ENCODE data around the gene DUSP2. TPM values are rescaled to one million over a fixed set of nuclear protein-coding genes. Genes with fewer than 3 reads are reported as not detected.

The DUSP2 gene
- total RNA-seq, 1 donor from 2014 or later: 1.9 TPM

DNA sequence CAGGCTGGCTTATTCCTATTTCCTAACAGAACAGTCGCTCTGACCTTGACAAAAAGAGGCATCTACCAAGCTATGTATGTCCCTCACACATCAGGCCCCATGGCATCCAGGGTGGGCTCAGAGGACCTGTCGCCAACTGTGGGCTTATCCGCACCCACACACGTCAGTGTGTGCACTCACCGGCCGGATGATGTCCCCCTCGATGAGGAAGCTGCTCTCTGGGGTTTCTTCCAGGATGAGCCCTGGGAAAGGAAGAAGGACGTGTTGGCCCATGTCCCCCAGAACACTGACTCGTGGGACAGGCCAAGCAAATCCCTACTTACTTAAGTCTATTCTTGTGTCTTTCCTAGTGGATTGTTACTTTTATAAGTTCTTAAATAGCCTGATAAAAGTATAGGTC, 10.1 kb downstream of the DUSP2 start:
- DNase-seq (ENCODE audit: low read depth): no peak

DNA sequence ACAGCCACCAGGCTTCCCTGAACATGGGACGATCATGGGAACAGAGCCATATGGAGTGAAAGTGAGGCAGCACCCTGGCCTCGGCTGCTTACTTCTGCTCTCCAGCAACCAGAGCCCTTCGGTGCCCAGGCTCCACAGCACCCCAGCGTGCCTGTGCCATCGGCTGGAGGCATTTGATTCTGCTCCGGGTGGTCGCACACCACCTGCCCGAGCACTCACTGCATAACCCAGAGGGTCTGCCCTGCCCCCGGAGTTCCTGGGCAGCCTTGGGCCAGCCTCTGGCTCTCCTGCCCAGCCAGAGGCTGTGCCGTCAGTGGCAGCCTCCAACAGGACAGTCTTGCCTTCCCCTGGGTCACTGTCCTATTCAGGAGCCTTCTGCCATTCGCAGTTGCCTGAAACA, 10.8 kb downstream of the DUSP2 start:
- no peak for DNase-seq (ENCODE audit: low read depth)

DNA sequence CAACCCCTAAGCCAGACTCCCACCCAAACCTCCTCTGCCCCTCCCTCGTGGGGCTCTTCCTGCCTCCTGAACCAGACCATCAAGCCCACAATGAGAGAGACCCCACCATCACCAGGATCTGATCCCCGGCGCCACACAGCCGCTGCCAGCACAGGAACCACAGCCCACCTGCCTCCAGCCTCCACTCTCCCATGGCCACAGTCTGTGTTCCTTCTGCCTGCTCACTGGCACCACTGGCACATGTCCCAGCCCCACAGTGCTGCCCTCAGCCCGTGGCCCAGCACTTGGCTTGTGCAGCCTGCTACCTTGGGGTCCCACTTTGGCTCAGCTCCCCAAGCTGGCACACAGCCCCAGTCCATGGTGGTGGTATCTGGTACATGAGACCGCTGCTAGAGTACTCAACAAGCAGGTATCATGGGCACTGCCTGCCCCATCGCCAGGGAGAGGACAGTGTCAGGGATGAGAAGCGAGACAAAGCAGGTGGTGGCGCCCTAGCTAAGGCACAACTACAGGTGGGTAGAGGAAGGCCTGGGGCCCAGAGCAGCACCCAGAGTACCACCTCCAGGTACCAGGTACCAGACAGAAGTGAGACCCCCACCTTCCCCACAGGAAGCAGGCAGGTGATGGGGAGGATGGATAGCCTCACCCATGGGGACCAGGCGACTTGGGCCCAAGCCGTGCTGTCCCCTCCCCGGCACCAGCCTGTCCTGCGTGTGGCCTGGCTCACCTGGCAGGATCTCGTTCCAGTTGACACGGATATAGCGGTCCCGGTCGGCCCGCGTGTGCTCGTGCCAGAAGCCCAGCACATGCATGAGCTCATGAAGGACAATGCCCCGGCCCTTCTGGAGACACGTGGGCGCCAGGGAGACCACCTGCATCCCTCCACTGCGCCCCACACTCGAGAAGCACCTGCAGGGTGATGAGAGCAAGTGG, 13.2 kb downstream of the DUSP2 start:
- no peak for DNase-seq (ENCODE audit: low read depth)

DNA sequence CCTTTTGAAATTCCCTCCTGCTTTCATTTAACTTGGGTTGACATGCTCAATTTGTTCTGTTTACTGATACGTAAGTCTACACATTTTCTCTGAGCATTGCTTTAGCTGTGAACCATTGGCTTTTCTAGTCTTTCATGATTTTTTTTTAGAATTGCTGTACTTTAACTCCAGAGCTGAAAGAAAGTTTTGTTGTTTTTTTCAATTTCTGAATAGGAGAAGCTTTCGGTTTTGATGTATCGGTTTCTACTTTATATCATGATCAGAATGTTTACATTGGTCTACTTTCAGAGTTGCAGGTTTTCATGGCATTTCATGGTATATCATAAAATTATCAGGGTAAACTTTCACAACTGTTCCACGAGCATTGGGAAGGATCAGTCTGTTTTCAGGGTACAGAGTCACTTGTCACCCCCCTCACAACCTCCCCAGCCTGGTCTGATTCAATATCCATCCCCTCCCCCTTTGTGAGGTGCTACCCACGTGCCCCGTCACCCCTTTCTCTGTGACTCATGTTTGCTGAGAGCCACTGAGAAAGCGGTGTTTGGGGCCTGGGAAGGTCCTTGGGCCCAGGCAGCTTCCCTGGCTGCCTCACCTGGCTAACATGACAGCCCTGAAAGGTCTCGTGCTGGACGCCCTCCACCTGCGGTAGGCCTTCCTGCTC, 14.0 kb downstream of the DUSP2 start:
- DNase-seq (ENCODE audit: low read depth): no peak

DNA sequence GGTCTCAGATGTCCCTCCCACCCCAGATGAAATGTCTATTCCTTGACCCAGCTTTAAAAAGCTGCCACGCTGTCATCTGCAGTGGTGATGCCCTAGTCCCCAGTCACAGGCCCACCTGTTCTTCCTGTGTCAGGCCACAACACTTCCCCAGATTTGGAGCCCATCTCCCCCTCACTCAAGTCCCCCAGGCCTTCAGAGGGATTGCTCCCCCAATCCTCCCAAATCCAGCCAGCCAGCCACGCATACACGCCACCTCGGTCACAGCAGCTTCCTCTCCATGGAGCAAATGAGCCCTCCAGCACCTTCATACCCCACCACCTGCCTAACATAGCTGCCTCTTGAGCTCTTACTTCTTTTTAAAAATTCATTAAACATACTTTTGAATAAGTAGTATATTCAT, 14.8 kb downstream of the DUSP2 start:
- DNase-seq (ENCODE audit: low read depth): no peak

DNA sequence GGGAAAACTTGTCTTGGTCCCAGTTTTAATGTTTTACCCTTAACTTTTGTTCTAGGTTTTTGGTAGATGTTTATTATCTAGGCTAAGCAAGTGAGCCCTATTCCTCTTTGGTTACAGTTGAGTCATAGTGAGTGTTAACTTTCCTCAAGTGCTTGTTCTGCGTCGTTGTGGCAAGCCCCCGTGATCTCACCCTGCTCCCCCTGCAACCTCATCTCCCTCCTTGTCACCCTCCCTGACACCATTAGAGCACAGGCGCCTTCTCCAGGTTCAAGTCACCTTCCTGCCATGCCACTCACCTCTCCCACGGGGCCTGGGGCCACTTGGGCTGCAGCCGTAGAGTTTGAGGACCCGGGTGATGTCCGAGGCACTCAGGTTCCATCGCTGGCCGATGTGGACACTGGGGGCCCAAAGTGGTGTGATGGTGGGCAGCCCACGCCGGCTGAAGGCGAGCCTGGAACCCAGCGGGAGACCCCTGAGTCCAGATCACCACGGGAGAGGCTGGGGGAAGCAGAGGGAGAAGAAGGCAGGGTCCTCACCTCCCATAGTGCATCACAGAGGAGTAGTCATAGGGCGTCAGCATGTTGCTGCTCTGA, 15.6 kb downstream of the DUSP2 start:
- no peak for DNase-seq (ENCODE audit: low read depth)

DNA sequence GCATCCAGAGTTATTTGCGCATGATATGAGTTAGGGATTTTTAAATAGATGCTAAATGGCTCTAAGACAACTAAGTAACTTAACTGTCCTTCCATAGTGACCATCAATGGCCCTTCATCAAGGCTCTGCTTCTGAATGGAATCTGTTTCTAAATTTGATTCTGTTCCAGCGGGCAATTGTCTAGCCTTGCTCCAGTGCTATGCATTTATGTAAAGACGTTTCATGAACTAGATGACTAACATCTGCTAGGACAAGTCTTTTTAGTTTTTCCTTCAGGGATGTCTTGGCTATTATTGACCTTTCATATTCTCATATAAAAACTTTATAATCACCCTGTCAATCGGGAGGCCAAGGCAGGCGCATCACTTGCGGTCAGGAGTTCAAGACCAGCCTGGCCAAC, 16.8 kb downstream of the DUSP2 start:
- DNase-seq (ENCODE audit: low read depth): no peak

DNA sequence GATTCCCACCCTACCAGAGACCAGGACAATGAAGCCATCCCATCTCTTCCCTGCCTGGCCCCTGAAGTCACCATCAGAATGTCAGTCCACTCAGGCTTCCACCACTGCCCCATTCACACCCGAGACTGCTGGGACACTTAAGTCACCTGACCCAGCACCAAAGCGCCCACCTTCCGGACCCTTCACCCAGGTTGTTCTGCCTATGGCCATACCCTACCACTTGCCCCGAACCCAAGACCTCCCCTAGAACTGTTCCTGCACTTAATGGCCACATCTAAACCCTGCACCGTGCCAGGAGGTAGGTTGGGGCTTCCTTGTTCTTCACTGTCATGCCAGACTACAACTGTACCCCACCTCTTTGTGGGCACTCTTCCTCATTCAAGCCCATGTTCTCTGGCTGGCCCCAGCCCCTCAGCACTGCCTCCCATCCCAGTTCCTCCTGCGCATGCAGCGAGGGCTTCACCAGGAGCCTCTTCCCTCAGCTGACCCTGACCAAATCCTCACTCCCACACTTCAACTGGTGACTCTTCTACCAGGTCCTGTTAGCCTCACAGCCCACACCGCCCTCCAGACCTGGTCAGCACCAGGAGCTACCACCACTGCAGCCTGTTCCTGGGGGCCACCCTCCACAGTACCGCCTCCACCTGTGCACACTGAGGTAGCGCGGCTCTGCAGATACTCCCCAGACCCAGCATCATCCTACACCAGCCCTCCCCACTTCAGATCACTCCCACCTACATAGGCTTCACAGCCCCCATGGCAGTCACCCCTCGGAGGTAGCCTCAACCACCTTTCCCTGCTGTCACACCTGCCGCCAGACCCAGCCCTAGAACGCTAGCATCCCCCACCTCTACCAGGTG, 20.6 kb downstream of the DUSP2 start:
- no peak for DNase-seq (ENCODE audit: low read depth)

DNA sequence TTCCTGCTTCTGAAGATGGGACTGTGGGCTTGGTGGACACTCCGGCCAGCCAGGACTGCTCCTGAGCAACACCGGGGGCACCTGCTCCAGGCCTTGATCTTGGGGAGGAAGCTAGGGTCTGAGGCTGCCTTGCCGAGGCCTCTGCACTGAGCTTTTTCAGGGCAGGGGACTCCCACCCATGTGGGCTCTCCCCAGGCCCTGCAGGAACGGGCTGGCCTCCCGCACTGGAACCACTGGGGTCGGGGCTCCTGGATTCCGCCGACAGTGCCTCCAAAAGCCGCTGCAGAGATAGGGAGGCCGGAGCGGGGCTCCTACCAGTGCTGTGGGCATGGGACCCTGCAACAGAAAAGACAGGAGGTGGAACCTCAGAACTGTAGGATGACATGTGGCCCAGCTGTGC, 21.3 kb downstream of the DUSP2 start:
- DNase-seq (ENCODE audit: low read depth): no peak

DNA sequence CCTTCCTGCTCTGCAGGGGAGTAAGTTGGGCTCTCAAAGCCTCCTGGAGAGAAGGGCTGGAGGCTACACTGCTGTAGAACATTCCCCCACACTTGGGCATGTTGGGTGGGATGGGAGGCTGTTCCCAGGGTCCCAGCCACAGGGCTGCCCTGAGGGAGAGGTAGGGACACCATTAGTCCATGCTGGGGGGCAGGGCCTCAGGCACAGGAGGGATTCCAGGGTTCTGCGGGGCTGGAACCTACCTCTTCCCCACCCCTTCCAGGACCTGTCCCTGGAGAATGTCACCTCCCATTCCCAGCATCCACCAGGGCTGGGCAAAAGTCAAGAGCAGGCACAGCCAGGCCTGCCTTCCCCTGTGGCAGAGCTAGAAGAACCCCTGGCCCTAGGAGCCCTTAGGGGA, 21.9 kb downstream of the DUSP2 start:
- no peak for DNase-seq (ENCODE audit: low read depth)

DNA sequence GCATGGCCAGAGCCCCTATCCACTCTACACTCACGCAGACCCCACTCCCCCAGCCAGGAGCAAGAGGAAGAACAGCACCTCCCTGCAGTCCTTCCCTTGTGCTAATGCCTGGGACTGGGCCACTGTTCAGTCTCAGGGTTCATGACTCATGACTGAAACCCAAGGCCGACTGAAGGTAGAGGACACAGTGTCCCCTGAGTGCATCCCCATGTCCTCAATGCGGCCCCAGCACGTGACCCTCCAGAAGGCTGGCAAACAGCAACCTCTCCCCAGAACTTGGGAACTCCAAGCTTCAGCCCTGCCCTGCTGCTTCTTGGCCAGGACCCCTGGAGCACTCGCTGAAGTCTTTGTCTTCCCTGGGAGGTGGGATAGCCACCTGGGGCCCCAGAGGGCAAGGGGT, 22.8 kb downstream of the DUSP2 start:
- no peak for DNase-seq (ENCODE audit: low read depth)

DNA sequence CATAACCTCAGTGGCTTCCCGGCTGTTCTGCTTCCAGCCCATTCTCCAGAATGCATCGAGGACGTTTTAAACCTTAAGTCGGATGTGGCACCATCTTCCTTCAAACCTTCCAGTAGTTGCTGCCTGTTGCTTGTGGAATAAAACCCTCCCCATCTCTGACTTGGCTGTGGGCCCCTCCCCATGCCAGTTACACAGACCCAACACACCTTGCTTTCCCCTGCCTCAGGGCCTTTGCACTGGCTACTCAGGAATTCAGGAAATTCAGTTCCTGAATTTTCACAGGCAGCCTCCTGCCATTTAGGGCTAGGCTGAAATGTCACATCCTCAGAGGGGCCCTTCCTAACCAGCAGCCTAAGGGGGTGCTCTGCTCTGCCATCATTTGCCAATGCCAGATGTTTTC, 23.8 kb downstream of the DUSP2 start:
- no peak for DNase-seq (ENCODE audit: low read depth)

DNA sequence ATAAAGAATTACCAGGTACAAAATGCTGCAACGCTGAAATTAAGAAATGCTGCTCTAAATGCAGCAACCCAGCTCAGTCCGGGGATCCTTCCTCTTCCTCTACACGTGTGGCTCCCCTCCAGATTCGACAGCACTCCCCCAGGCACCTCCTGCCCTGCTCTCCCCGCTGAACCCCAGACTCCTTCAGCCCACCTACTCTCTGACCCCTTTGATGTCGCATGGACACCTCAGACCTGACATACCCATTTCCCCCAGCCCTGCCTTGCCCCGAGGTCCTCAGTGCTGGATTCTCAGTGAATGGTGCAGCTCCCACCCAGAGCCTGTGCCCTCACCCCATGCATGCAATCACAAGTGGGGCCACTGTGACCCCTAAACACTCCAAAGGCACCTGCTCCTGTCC, 24.2 kb downstream of the DUSP2 start:
- no peak for DNase-seq (ENCODE audit: low read depth)

DNA sequence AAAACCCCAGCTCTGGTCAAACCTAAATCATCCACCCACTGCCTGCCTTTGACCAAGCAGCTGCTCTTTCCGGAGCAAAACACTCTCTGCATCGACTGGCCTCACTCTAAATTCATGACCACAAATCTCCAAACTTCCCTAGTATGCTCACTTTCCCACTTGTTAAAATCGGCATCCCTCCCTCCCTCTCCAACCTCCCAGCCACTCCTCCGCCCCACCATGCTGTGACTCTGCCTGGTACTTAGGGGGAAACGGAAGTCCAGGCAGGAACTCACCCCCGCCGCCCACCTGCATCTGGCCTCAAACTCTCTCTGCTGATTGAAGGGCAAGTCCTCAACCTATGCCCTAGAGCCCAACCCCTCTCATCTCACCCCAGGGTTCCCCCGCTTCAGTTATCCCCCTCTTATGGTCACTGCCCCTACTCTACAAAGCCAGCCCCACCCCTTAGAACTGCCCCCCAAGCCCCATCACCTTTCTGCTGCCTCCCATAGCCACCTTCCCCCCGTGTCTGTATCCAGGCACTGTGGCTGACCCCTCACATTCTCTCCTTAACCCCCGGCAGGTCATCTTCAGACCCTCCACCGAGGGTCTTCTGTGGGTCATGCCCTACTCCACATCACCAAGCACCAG, 25.0 kb downstream of the DUSP2 start:
- no peak for DNase-seq (ENCODE audit: low read depth)

DNA sequence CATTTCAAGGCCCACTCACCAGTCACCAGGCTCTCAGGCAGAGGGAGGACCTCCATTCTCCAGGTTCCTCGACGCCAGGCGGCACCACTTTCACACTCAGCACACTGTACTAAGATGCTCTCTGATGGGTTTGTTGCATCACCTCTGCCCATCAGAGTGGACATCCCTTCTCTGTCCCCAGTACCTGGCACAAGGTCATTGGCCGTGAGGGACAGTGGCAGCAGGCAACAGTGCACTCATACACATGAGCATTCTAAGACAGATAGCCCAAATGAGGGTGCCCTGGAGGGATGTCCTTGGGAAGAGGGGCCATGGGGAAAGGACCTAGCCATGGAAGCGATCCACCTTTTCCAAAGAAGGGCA, 25.9 kb downstream of the DUSP2 start:
- no peak for DNase-seq (ENCODE audit: low read depth)

DNA sequence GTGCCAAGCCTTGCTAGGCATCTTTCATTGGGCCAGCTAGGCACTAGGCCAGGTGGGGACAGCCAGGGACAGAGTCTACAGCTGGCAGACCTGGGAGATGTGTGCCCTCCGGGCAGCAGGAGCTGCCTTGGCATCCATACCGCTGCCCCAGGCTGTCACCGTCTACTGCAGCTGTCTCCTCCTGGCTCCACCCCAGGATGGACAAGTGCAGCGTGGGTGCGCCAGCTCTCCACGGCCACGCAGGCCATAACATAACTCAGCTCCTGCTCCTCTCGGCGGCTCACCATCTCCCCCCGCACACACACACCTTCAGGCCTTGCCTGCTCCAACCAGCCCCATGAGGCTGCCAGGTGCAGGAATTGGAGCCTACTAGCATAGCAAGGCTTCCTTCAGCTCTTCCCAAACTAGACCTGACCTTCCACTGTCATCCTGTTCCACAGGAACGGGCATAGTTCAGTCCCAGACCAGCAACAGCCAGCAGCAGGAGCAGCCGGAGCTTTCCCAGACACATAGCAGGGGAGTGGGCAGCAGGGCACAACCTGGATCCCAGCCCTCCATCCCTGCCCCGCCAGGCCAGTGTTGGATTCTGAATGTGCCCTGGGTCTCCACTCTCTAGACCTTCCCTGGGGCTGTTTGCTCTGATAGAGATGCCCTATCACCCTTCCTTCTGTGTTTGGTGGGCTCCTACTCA, 26.4 kb downstream of the DUSP2 start:
- peak; percentile 26 for DNase-seq (ENCODE audit: low read depth)

DNA sequence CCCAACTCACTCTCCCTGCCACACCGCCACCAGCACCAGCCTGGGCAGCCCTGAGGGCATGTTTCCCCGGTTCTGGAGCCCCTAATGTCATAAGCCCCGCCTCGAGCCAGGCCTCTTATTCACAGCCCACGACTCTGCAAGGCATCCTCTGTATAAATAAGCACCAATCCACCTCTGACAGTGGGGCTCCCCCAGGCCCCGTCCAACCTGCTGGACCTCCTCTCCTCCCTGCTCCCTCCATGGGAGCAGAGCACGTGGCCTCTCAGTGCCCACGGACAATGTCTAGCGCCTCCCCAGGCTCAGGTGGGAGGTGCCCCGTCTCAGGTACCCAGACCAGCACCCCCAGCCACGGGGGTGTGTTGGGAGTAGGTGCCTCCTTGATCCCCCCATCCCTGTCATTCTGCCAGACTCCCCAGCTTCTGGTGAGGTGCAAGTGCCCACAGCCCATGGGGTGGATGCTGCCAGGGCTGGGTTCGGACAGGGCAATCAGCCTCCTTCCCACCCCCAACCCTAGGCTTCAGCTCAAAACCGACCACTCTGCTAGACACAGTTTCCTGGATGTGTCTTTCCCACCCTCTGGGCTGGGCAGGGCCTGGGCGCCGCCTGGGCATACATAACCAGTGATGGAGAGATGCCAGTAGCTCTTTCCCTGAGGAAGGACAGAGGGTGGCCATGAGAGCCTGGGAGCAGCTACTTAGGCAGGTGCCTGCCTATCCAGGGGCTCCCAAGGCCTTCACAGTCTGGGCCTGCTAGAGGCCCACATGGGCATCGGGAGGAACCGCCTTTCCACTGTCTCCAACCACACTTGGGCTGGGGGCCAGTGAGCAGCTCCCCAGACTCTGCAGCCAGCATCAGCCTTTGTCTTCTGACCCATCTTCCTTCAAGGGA, 27.3 kb downstream of the DUSP2 start:
- no peak for DNase-seq (ENCODE audit: low read depth)

DNA sequence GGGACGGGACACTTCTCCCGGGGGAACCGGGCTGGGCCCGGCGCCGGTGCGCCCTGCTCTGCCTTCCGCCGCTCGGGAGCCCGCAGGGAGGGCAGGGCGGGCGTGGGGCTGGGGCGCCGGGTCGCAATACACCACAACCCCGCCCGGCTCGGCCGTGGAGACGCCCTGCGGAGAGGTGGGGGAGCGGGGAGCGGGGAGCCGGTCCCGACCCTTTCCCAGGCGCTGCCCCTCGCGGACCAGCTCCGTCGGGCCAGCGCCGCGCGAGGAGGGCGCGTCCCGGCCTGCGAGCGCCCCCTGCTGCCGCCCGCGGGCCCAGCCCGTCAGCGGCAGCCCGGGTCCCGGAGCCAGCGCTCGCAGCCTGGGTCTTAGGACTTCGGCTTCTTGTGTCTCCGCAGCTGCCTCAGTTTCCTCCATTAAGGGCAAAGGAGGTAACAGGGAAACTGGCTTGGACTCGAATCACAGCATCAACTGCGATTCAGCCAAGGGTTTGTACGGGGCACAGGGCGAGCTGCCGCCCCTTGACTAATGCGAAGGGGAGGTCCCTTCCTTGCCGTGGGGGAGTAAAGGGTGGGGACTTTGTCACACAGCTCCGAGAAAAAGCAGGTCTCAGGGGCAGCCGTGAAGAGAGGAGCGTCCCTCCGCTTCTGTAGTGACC, 28.2 kb downstream of the DUSP2 start:
- DNase-seq (ENCODE audit: low read depth): peak; percentile 41

DNA sequence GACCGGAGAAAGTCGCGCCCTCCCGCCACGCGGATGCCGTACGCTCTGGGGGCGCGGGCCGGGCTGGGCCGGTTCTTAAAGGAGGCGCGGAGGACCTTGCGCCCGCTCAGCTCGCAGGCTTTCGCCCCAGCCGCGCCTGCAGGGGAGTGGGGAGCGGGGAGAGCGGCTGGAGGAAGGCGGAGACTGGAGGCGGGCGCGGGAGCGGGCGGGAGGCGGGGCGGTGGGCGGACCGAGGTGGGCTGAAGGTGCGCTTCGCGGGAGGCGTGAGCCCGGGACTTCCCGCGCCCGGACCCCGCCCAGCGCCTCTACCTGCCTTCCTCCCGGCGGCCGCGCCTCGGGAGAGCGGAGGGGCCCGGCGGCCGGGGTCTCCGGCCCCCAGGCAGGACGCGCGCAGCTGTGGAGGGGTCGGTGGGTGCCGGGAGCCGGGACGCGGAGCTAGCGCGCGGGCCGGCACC, 28.8 kb downstream of the DUSP2 start, which contains the start of gene ADRA2B:
Gene ADRA2B (minus strand): TSS at position 148 of the 455 bp plus-strand sequence. CDS start 422 bp downstream, outside the sequence.
- DNase-seq (ENCODE audit: low read depth): no peak

All from myocyte (in vitro differentiated cells).